ENCODE measurements around the gene OR4Q2. TPM values are rescaled to one million over a fixed set of nuclear protein-coding genes. Genes with fewer than 3 reads are reported as not detected.
A peak's percentile ranks its signal among the peaks of the same experiment; 100 is the strongest.
"Not testable (repeated sequence)": the region's sequence is repeated elsewhere in the genome, so short reads cannot be mapped to it uniquely, and the experiment has no call there.

OR4Q2 gene
- not detected for polyA plus RNA-seq (2012; ENCODE audit: insufficient read depth, insufficient read length)

- no peak within 1 kb of the TSS for H3K4me3 ChIP-seq (ENCODE audit: low read length)
- DNase-seq (ENCODE audit: low read depth, low spot score) = no peak
Measured at GRCh38 chr14:20001863-20002262, at the start of gene OR4Q2. TSS of gene OR4Q2 (plus strand) at chr14:20002163.

DNA sequence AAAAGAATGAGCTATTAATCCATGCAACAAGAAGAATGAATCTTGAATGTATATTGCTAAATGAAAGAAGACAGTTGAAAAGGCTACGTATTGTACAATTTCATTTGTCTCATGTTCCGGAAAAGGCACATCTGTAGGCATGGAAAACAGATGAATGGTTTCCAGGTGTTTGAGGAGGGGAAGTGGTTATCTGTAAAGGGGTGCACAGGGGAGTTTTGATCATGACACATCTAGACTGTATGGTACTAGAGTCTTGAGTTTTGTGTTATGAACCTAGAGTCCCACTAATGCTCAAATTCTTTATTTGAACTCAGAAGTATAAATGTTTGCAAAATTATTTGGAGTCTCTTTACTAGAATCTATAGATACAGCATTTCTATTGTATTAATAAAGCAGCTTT is 32.2 kb upstream of the OR4Q2 start:
- not testable (repeated sequence) for H3K4me3 ChIP-seq (ENCODE audit: low read length)

DNA sequence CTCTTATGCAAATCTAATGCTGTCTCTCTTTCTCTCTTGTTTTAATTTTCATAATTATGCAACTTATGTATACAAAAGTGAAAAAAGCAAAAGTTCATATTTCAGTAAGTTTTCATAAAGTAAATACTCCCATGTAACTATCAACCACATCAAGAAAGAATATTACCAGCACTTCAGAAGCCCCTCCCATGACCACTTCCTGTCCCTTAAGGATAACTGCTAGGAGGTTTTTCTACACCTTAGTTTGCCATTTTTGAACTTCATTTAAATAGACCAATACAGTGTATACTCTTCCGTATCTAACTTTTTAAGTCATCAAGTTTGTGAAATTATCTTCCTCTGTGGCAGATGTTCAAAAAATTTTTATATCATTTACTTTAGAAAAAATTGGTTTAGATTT is 27.1 kb upstream of the OR4Q2 start:
- no peak overlapping the region for H3K4me3 ChIP-seq (ENCODE audit: low read length)

More for the DNA sequence above, 32.2 kb upstream of the OR4Q2 start:
- not testable (repeated sequence) for DNase-seq (ENCODE audit: low read depth, low spot score)

DNA sequence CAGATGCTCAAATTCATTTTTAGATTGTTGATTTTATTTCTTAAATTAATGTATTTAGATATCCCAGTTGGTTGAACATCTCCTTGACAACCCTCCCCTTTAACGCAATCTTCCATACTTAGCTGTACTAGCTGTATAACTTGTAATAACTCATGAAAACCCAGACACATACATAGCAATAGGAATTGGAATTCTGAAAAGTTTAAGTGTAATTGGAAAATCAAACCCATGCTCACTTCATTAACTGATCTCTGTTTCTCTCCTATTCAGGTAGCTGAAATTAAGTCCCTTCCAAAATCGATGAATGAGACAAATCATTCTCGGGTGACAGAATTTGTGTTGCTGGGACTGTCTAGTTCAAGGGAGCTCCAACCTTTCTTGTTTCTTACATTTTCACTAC is 26.7 kb upstream of the OR4Q2 start, which contains the start of gene OR4K15:
Gene OR4K15 (plus strand): TSS at position 301 of the 400 bp plus-strand sequence. CDS start 0 bp downstream, at position 301.
- H3K4me3 ChIP-seq (ENCODE audit: low read length) = no peak within 1 kb of the TSS
- DNase-seq (ENCODE audit: low read depth, low spot score) = no peak

More for the DNA sequence above, 27.1 kb upstream of the OR4Q2 start:
- peak; percentile 68 for DNase-seq (ENCODE audit: low read depth, low spot score)

DNA sequence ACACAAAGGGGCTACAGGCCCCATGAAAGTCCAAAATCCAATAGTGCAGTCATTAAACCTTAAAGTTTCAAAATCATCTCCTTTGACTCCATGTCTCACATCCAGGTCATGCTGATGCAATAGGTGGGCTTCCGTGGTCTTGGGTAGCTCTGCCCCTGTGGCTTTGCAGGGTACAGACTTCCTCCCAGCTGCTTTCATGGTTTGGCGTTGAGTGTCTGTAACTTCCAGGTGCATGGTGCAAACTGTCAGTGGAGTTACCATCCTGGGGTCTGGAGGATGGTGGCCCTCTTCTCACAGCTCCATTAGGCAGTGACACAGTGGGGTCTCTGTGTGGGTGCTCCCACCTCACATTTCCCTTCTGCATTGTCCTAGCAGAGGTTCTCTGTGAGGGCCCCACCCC is 8.5 kb upstream of the OR4Q2 start:
- H3K4me3 ChIP-seq (ENCODE audit: low read length) = no peak overlapping the region
- DNase-seq (ENCODE audit: low read depth, low spot score) = peak; percentile 34

DNA sequence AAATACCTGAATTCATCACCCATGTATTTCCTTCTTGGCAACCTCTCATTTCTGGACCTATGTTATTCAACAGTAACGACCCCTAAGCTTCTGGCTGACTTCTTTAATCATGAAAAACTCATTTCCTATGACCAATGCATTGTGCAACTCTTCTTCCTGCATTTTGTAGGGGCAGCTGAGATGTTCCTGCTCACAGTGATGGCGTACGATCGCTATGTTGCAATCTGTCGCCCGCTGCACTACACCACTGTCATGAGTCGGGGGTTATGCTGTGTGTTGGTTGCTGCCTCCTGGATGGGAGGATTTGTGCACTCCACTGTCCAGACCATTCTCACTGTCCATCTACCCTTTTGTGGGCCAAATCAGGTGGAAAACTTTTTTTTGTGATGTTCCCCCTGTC is 356 bp downstream of the OR4Q2 start:
- H3K4me3 ChIP-seq (ENCODE audit: low read length) = no peak overlapping the region
- no peak for DNase-seq (ENCODE audit: low read depth, low spot score)

GRCh38 chr14:20008156-20008555 is 6.2 kb downstream of the OR4Q2 start:
- no peak overlapping the region for H3K4me3 ChIP-seq (ENCODE audit: low read length)
- no peak for DNase-seq (ENCODE audit: low read depth, low spot score)

DNA sequence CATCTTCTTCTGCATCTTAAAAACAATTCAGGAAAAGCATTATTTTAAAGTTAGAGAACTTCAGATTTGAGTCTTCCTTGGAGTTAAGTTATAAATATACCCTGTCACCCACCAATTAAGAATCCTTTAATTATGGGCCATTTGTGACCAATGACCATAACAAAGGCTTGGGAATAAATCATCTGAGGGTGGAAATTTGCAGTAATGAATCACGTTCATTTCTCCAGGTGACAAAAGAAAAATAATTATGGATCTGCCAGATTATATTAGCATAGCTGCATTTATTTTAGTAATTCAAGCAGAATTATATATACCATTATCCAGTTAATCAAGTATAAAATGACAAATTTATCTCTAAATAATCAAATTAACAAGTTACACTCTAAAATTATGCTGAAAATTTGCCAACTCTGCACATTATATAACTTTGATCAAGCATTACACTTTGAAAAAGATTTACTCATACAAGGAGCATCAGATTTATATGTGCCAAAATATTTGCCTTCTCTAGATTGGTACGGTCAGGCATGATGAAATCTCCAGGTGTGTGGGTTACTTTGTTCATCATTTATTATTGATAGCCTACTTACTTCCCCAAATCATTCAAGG is 17.4 kb downstream of the OR4Q2 start, which contains the start of gene OR4K14:
Gene OR4K14 (minus strand): TSS at position 51 of the 609 bp plus-strand sequence. CDS start 4,114 bp downstream, outside the sequence.
- no peak for DNase-seq (ENCODE audit: low read depth, low spot score)
- no peak within 1 kb of the TSS for H3K4me3 ChIP-seq (ENCODE audit: low read length)

GRCh38 chr14:20031058-20031457 is 29.1 kb downstream of the OR4Q2 start:
- no peak for DNase-seq (ENCODE audit: low read depth, low spot score)
- H3K4me3 ChIP-seq (ENCODE audit: low read length) = no peak overlapping the region

DNA sequence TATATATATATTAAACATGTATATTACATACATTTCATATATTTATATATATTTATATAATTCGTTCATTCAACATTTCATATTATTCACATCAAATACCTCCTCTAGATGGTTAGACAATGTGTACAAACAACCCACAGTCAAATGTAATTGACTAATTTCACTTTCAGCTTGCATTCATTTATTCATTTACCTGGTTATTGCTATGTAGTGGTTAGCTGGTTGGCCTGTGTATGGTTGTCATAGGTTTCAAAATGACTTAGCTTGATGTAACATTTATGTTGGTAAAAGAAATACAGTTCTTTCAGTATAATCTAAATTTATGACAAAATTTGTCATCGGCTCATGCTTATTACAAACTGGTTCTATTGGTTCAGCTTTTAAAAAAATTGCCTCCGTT is 33.5 kb downstream of the OR4Q2 start:
- DNase-seq (ENCODE audit: low read depth, low spot score) = no peak
- H3K4me3 ChIP-seq (ENCODE audit: low read length) = no peak overlapping the region

DNA sequence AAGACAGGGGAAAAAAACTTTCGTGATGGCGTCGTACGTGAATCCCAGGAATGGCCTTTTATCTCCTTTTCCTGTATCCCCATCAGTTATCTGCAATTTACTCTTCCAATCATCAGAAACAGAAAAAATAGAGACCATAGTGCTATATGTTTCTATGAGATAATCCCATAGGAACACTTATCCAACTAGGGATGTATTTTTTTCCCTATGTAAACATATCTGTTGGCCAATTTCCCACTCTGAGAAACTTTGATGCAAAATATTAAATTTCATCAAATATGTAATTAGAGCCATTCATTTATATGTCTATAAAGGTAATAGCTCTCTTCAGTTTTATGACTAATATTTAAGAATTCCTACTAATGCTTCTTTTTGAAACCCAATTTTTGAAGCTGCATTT is 34.0 kb downstream of the OR4Q2 start, which contains the start of gene OR4K13:
Gene OR4K13 (minus strand): TSS at position 101 of the 400 bp plus-strand sequence. CDS start 1,280 bp downstream, outside the sequence.
- no peak for DNase-seq (ENCODE audit: low read depth, low spot score)
- no peak within 1 kb of the TSS for H3K4me3 ChIP-seq (ENCODE audit: low read length)

- no peak overlapping the region for H3K4me3 ChIP-seq (ENCODE audit: low read length)
Measured at GRCh38 chr14:20044243-20044642, 42.3 kb downstream of the OR4Q2 start.

DNA sequence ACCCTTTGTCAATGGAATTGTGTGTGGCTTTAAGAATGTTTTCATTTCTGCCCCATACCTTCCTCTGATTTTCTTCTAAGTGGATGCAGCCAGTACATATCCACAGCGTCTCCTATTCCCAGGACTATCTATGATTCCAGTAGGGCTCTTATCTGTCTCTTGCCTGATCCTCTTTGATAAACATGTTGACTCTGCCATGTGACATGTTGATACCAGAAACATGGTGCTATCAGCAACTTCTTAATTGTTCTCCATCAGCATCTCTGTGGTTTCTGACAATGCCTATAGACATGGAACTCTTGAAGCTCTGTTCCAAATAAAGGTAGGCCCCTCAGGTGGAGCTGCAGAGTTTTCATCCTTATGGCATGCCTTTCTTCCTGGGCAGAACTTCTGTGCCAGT is 46.2 kb downstream of the OR4Q2 start:
- H3K4me3 ChIP-seq (ENCODE audit: low read length) = no peak overlapping the region
- no peak for DNase-seq (ENCODE audit: low read depth, low spot score)

More at GRCh38 chr14:20044243-20044642, 42.3 kb downstream of the OR4Q2 start:
- no peak for DNase-seq (ENCODE audit: low read depth, low spot score)
